ENCODE measurements around the gene ITGA2. TPM values are rescaled to one million over a fixed set of nuclear protein-coding genes. Genes with fewer than 3 reads are reported as not detected.

Gene ITGA2
- polyA plus RNA-seq, 1 donor: 32.4 TPM

DNA sequence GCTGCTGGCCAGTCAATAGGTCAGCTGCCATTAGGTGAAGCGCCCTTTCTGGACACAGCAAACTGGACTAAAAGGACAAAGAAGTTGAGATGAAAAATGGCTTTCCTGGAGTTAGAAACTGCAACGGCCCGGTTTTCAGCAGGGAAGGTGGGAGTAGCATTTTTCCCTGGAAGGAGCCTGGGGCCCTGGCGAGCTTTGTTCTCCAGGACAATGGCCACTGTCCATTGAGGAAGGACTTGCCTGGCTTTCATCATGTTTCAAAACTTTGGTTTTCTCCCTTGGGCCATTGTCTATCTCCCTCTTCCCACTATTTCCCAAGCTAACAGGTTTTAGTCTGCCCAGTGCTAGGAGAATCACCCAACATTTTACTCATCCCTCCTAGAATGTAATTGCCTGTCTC, 64.2 kb downstream of the ITGA2 start:
- DNase-seq: no peak

DNA sequence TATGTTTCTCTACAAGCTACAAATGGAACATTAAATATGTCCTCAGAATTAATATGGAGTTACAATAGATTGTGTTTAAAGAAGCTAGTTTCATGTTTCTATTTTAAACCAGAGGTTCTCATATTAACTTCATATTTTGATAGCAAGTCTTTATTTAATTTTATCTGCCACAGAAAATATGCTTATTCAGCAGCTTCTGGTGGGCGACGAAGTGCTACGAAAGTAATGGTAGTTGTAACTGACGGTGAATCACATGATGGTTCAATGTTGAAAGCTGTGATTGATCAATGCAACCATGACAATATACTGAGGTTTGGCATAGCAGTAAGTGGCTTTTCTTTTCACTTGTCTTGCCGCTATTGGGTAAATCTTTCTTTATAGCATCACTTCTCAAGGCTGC, 66.2 kb downstream of the ITGA2 start:
- DNase-seq: no peak

DNA sequence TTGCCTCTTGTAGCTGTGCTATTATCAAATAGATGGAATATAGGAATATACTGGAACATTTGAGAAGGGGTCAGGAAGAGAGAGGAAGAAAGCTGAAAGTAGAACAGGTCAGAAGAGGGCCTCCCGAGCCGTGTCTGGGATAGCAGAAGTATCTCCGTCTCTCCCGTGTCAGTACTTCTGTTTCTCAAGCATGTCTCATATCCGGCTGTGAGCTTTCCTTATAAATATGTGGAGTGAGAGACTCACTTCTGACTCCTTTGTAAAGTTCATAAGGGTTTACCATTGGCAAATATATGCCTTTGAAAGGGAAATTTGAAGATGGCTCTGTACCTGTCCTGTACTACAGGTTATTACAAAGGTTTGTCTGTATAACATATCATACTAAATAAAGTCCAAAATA, 70.1 kb downstream of the ITGA2 start:
- DNase-seq: no peak

DNA sequence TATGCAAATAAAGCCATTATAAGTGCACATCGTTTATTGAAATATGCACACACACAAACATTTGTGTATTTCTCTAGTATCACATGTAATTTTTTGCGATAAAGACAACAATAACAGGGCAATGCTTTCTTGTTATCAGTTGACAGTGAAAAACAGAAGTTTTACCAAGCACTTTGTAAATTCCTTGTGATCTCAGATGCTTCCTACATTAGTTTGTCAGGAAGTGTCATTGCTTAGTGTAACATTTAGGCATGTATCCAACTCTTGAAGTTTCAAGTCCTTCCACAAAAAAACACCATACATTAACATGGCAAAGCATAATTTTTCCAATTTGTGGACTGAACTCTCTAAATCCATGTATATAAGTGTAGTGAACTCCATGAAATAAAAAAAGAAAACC, 74.0 kb downstream of the ITGA2 start:
- DNase-seq: no peak

DNA sequence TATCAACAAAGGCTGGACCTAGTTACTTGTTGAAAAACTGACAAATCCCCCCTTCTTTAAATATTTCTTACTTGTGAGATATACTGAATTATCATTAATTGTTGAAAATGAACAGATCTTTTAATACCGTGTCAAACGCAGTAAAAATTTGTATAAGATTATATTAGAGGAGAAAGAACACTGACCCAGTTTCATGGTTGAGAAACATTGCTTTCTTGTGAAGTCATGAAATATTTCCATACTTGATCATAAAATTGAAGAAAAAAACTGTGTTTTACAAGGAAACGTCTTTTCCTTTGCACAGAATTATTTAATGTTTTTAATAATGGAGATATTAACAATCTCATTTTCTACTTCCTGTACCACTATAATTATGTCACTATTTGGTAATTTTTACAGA, 74.6 kb downstream of the ITGA2 start:
- no peak for DNase-seq

DNA sequence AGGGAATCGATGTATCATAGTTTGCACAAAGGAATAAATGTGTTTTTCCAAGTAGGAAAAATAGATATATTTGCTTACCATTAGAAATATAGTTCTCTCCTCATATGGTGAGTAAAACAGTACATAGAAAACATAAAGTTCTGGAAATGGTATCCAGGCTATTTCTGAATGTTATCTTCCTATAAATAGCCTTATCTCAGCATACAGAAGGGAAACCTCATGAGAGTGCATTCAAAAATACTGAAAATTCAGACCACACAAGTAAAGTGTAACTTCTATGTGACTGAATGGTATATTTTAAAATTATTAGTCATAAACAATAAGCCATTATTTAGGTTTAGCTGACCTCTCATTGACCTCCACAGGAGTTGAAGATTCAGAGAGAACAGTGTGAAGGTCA, 76.9 kb downstream of the ITGA2 start:
- DNase-seq: no peak

DNA sequence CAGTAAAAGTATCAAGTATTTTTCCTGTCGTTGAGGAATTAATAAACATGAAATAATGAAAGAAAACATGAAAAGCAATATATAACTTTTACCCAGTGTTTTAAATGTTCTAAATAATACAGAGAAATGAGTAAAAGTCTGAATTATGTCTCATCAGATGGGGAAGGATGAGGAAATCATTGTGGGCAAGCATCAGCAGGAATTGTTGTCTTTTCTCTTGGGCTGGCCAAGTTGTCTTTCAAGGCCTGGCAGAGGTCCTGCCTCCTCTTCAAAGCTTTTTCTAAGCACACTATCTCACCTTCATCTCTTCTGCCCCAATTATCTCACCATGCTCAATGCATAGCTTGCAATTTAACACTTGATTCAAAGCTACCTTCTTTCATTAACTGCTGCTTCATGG, 78.5 kb downstream of the ITGA2 start:
- no peak for DNase-seq

DNA sequence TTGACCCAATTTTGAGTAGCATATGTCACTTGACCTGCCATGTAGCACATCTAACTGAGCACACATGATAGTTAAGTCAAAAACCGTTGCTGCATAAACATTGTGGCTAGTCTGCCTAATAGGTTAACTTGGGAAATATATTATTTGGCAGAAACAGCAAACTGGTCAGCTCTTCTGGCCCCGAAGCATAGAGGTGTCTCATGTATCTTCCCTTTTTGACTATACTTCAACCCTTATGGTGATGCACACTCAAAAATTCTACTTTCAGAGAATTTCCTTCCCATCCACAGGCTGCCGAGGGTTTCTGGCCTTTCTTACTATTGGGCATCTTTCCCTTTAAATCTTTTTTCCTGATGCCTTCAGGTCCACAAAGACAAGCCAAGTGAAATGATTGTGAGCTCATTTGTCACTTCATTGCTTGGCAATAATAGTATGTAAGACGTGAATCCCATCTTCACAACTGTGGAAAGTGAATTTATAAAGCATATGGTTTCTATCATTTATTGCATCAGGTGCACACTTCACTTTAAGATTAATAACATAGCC, 79.2 kb downstream of the ITGA2 start:
- no peak for DNase-seq

DNA sequence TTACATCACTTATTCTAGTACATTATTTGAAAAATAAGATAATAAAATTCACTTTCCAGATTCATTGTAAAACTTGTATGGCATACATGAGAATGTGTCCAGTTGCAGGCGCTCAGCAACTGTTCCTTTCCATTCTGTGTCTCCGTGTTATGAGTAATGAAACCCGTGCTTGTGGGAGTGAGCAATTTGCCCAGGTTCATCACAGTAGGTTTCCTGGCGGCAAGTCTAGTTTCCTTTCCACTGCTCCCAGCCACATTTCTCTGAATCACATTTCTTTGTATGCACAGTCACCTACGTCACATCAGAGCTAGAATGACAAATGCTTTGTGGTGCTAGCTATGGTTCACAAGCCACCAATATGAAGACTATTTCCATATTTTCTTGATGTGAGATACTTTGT, 80.5 kb downstream of the ITGA2 start:
- DNase-seq: no peak

DNA sequence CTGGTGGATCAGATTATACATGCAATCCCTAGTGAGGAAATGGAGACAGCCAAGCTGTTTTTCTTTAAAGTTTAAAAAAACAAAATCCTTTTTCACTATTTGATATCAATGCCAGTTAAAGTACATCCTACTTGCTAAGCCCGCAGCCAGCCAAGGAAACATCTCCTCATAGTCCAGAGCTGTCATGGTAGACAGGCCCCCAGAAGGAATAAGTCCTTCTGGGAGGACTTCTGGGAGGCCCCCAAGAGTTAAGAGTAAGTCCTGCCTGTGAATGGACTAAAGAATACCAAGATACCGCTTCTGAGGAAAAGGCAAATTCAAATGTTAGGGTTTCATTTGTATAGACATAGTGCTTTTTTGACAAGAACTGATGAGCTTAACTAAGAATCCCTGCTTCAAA, 82.1 kb downstream of the ITGA2 start:
- no peak for DNase-seq

DNA sequence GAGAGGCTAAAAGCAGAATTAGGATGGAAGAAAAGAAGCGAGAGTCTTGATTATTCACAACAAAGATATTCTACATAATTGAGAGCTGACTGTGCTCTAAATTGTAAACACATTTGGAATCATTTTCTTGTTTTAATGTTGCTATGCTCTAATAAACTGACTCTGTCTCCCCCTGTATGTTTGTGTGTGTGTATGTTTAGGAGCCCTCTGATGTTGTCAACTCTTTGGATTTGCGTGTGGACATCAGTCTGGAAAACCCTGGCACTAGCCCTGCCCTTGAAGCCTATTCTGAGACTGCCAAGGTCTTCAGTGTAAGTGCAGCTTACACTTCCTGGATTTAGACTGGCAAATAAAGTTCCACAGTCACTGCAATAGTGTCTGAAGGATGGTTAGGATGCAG, 82.6 kb downstream of the ITGA2 start:
- no peak for DNase-seq

DNA sequence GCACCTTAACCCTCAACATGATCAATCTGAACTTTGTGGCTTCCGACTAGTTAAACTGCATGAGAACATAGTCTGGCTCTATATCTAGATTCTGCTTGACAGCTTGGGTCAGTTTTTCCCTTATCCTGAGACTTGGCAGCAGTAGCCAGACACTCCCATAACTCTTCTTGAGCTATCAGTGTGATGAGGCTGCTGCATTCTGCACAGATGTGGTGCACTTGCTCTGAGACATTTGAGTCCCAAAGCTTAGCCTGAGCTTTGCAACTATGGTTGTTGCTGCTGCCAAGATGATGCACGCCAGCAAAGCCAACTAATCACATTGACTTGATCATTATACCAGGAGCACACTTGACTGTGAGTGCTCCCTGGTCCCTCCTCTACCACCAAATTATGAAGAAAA, 84.2 kb downstream of the ITGA2 start:
- no peak for DNase-seq

DNA sequence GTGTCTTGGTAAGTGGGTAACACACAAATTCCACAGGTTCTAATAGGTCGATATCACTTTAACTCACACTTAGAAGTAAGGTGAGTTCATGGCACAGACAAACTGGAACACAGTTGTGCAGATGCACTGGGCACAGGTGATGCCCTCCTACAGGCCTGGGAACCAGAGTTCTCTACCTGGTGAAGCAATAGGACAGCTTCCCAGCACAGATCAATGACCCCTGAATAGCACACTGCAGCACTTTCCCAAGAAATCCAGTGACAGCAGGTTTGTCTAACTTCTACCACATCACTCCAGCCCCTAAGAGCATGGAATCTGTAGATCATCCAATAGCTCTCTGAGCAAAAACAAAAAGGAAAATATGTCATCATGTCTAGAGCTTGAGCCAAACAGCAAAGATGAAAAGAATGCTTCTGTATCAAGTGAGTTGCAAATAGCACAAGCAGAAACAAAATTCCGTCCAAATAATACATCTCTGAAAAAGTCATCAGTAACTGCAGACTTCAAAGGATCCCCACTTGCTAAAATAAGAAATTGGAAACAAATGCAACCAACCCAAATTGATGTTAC, 86.9 kb downstream of the ITGA2 start:
- no peak for DNase-seq

DNA sequence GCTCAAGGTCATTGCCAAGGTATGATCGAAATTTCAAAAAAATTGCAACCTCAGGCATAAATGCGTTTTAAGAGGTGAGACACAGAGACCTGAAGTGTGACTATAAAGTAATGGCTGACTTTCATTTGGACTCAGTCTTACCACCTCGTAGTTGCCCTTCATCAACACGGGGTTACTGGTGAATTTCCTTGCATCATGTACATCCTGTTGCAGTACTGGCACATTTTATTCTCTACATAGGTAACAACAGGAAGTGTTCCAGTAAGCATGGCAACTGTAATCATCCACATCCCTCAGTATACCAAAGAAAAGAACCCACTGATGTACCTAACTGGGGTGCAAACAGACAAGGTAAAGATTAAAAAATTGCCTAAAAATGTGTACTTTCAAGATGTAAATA, 91.1 kb downstream of the ITGA2 start:
- DNase-seq: no peak

DNA sequence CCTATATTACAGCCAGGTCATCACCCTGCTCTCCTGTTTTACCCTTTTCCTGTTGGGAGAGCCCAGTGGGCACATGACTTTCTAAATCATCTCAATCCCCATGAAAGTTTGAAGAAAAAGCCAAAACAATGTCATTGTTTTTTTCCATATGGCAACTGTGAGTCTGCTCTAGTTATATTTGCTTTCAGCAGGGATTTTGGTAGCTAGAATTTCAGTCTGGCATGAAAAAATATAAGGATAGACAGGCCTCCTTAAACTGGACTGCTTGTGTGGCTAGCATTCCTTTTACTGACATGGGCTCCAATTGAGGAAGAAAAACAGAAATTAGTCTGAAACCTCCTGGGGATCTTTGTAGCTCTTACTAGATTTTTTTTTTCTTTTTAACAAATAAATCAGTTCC, 94.8 kb downstream of the ITGA2 start:
- DNase-seq: no peak

DNA sequence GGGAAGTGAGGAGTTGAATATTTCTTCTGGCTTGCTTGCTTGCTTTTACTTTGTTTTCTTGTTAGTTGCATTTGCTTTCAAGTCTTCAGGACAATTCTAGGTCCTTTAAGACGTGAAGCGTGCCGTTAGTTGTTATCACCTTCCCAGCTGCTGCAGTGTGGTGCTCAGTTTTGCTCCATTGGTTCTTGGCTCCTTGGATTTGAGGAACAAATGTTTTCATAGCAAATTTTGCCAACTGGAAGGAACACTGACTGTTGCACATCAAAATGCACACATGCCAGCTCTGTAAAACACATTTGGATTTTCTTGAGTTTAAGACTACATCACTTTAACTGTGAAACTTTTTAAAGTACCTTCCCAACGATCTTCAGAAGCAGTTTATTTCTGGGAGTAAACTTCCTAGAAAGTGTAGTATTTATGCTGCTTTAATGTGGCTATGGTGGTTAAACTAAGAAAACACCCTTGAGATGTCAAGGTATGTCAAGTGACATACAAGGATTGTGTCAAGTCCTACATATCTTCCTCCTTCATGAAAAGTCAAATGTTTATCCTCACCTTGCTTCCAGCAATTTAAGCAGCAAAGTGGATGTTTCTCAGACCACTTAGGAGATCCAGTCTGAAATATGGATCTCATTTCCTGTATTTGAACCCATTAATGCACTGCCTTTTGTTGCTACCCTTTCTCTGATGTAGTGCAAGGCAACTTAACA, 95.5 kb downstream of the ITGA2 start:
- no peak for DNase-seq

DNA sequence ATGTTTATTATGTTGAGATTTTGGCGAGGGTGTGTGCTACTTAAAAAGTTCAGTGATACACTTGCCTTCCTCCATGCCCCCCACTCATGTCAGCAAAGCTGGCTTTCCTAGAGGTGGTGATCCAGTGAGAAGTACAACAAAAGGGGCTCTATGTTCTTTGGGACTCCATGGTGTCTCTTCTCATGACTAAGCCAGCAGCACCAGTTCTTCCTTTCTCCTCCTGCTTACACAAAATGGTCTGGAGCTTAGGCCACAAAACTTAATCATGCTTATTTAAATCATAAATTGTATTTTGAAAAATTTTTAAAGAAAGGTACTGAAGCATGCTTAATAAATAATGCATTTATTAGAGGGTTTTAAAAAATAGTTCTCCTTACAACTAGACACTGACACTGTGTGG, 98.0 kb downstream of the ITGA2 start:
- no peak for DNase-seq

DNA sequence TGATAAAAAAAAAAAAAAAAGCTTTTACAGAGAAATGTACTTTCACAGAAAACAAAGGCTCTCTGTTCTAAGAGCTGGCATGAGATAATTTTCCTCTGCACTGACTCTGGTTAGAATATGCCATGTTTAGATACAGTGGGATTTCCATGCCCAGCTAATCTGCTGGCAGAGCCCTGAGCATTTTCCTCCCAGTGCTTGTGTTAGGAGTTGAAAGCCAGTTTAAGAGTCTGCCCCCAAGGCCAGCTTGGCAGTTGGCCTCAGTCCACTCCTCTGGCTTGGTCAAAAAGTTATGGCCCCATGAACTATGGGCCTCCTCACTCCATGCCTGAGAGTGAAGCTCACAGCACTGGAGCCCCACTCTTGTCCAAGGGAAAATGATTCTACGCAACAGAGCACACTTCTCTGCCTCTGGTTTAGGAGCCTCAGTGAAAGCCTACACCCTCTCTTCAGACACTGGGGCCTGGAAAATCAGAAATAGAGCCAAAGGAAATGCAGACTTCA, 98.5 kb downstream of the ITGA2 start:
- no peak for DNase-seq

DNA sequence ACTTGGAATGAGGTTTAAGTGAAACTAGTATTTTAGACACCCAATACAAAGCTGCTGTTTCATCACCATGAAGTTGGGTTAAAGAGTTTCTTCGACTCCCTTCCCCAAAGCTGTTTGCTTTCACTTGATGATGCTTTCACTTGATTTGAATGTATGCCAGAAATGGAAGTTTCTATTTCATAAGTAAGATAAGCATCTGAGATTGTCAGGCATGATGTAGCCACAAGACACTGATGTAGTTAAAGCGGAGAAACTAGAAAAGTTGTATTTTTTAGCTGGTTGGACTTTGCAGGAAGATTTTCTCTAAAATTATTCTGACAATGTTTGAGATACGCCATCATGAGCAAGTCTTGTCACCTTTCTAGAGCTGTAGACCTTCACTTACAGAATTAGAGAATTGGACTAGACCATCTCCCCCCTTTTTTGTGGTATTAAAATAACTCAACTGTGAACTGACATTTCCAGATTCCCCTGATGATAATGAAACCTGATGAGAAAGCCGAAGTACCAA, 100.4 kb downstream of the ITGA2 start:
- no peak for DNase-seq

DNA sequence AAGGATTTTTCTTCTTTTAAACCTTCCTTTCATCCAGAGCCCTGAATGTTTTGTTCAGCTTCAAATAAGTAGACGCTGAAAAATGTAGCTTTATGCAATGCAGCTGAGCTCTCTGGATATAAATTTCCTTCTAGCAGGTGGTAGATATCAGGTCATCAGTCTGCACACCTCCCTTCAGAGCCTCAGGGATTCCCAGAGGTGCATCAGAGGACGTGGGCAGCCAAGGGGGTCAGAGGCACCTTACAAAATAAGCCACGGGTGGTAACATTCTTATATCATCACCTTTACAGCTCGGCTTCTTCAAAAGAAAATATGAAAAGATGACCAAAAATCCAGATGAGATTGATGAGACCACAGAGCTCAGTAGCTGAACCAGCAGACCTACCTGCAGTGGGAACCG, 101.1 kb downstream of the ITGA2 start:
- DNase-seq: no peak

DNA sequence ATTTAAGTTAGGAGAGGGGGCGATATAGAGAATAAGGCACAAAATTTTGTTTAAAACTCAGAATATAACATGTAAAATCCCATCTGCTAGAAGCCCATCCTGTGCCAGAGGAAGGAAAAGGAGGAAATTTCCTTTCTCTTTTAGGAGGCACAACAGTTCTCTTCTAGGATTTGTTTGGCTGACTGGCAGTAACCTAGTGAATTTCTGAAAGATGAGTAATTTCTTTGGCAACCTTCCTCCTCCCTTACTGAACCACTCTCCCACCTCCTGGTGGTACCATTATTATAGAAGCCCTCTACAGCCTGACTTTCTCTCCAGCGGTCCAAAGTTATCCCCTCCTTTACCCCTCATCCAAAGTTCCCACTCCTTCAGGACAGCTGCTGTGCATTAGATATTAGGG, 102.1 kb downstream of the ITGA2 start:
- no peak for DNase-seq

DNA sequence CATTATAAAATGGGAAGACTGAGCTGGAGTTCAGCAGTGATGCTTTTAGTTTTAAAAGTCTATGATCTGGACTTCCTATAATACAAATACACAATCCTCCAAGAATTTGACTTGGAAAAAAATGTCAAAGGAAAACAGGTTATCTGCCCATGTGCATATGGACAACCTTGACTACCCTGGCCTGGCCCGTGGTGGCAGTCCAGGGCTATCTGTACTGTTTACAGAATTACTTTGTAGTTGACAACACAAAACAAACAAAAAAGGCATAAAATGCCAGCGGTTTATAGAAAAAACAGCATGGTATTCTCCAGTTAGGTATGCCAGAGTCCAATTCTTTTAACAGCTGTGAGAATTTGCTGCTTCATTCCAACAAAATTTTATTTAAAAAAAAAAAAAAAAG, 103.1 kb downstream of the ITGA2 start:
- DNase-seq: no peak

DNA sequence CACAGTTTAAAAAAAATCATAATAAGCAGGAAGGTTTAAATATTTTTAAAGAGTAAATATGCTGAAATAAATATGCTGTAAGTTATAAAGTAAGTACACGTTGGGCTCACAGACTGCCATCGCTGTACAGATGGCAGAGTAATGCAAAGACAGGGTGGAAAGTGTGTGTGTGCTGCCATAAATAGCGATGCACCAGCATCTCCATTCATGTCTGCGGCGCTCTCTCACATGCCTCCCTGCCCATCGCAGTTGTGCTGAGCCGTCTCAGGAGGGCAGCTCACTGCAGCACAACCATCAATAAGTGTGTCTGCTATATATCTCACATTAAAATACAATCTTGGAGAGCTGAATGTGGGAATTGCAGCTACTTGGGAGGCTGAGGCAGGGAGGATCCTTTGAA, 106.1 kb downstream of the ITGA2 start:
- no peak for DNase-seq

Data from left kidney (tissue), 2 donors.